Measurements from ENCODE around the gene ZXDC.

Gene ZXDC

GRCh38 chr3:126473292-126474168, 2.2 kb downstream of the ZXDC start:
- no peak for DNase-seq (ENCODE audit: low read depth in 2 of 2)

DNA sequence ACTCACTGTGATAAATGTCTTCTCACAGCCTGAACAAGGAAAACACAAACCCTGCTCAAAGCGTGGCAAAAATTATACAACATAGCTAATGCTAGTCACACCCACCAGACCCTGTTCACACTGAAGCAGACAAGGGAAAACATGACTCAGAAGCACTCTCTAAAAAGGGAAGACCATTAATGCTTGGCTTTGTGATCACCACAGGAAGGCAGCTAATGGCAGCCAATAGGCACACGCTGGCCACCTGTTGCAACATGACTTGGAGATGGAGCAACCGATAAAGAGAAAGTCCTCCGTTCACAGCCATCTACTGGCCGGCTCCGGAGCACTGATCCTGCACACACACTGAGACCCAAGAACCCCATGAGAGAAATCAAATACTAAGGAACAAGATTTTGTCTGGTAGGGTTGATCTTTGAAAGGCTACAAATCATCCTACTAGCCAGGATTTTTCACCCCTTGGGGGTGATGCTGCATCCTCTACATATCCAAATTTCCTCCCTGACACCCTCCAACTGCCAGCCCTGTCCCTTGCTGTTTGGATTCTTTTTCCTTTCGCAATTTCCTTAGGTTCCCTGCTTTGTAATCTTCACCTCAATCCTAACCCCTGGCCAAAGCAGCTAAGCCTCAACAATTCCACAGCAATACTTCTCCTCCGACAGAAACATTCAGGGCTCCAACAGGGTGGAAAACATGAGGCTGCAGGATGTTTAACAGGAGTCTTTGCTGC, 3.2 kb downstream of the ZXDC start:
- no peak for DNase-seq (ENCODE audit: low read depth in 2 of 2)

DNA sequence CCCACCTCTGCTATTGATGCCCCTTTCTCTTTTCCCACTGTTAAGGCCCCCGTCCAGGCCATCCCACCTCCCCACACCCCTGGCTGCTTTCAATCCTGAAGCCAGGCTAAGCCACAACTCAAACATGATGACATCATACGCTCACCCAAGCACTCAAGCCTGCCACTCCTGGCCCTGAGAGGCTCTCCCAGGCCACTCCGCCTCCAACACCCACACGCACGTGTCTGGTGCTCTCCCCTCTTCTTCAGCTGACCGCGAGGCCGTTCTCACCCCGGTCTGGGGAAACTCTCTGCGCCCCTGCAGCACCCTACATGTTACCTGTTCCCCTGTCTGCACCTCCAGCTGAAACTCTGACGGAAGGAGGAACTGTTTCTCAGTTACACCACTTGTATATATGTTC, 6.2 kb downstream of the ZXDC start:
- DNase-seq (ENCODE audit: low read depth in 2 of 2) = no peak

DNA sequence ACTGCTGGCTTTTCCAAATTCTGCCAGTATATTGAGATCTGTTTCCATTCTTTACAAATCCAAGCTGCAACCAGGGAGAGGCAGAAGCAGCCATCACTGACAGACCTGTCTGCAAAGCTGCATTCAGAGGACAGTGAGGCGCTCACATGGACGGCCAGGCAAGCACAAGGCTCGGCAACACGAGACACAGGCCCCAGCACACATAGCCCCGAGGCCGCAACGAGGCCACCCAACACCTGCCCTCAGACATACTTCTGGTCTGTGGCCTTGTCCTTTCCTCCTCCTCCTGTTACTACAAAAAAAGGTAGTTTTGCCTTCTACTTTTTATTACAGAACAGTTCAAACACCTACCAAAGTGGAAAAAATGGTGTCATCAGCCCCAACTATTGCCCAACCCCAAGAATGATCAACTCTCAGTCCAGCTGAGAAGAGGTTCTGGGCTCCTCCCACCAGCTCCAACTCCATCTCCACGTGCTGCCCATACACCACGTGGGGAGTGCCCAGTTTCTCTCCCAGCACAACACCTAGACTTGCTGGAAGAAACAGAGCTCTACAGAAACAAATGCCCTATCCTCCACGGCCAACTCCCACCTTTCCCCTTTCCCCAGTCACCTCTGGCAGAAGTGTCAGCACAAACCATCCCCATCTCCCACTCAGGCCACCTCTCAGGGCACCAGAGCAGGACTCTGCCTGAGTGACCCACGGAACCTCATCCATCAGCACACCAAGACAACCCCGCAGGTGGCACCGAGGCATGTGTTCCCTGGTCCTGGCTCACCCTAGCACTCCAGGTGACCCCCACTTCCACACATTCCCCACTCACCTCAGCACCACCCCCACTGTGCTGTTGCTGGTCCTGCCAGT, 7.4 kb downstream of the ZXDC start:
- DNase-seq (ENCODE audit: low read depth in 2 of 2) = no peak

GRCh38 chr3:126467611-126467955, 8.1 kb downstream of the ZXDC start:
- no peak for DNase-seq (ENCODE audit: low read depth in 2 of 2)

- DNase-seq (ENCODE audit: low read depth in 2 of 2) = no peak
Observed at GRCh38 chr3:126466886-126467610, 8.6 kb downstream of the ZXDC start.

- DNase-seq (ENCODE audit: low read depth in 2 of 2) = no peak
Observed at GRCh38 chr3:126465928-126466544, 9.7 kb downstream of the ZXDC start.

GRCh38 chr3:126464997-126465396, 10.7 kb downstream of the ZXDC start:
- no peak for DNase-seq (ENCODE audit: low read depth in 2 of 2)

DNA sequence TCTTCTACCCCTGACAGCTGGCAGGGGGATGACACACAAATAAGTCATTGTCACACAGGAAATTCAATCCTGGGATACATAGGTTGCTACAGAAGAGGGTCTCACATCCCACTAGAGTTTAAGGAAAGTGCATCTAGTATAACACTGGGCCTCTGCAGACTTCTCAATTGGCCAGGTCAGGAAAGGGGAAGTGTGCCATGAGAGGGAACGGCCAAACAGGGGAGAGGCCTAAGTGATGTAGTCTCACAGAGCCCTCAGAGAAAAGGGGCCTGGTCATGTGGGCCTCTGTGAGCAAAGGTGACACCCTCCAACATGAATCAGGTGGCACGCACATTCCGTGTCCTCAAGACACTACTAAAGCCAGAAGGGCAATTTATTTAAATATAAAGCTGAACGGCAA, 11.2 kb downstream of the ZXDC start:
- DNase-seq (ENCODE audit: low read depth in 2 of 2) = no peak

- no peak for DNase-seq (ENCODE audit: low read depth in 2 of 2)
Observed at GRCh38 chr3:126464093-126464492, 11.6 kb downstream of the ZXDC start.

- DNase-seq (ENCODE audit: low read depth in 2 of 2) = no peak
Observed at GRCh38 chr3:126463521-126463920, 12.2 kb downstream of the ZXDC start.

DNA sequence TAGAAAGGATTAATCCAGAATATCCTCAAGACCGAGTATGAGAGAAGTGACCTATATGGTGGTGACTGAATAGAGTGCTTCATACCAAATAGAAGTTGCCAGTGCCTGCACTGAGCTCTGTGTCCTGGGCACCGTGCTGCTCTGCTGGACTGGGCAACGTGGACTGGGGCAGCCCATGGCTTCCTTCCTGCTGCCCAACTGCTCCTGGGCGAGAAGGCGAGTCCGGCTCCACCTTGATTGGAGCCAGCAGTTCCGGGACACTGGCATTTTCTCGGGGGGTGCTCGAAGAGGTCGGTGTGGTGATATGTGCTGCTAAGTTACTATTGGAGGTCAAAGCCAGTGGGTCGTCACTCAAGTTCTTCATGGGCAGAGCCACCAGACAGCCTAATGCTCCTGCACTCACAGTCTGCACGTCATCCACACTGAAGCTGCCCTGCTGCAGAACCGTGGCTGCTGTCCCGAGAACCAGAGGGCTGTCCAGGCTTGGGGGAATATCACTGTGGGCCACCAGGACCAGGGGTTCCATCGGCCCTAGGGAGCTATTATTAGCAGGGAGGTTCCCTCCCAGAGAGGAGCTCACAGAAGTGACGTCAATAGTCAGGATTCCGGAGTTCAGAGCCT, 14.1 kb downstream of the ZXDC start:
- DNase-seq (ENCODE audit: low read depth in 2 of 2) = no peak

DNA sequence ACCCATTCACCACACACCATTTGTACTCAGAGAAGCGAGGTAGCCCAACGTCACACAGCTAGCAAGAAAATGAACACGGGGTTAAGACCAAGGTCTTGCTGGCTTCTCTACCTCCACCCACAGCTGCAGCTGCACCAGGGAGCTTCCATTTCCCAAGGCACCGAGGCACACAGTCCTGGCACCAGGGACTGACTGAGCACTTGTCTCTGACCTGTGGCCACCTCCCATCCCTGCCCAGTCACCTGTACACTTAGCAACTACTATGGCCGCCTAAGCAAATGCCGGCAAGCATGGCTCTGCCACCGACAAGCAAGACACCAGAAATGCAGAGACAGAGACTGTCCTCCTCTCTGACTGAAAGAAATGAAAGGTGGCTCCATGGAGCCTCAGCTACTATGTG, 15.3 kb downstream of the ZXDC start:
- DNase-seq (ENCODE audit: low read depth in 2 of 2) = no peak

- DNase-seq (ENCODE audit: low read depth in 2 of 2) = no peak
Observed at GRCh38 chr3:126459763-126460127, 15.9 kb downstream of the ZXDC start.

- DNase-seq (ENCODE audit: low read depth in 2 of 2) = no peak
Observed at GRCh38 chr3:126459111-126459762, 16.5 kb downstream of the ZXDC start.

DNA sequence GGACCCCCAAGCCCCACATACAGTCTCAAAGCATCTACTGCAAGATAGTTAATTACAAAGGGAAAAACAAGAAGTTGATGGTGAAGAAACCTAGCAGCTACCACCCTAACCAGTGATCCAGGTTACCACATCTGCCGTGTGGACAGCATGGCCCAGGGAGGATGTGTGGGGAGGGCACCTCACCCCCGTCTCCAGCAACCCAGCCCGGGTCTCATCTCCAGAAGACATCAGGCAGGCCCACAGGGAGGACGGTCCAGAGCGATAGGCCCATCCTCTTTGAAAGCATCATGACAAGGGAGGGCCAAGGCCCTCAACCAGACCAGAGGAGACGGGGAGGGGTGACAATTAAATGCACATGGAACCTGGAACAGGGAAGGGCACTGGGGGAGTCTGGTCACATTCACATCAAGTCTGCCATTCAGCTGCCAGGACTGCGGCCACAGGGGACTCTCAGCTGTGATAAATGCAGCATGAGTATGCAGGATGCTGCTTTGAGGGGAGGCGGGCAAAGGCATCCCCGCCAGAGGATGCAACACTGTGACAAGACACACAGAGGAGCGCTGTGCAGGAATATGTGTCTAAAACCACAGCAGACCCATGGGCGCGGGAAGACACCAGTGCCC, 18.8 kb downstream of the ZXDC start:
- DNase-seq (ENCODE audit: low read depth in 2 of 2) = no peak

GRCh38 chr3:126456211-126456610, 19.5 kb downstream of the ZXDC start:
- DNase-seq (ENCODE audit: low read depth in 2 of 2) = no peak

- no peak for DNase-seq (ENCODE audit: low read depth in 2 of 2)
Observed at GRCh38 chr3:126454437-126455198, 21.1 kb downstream of the ZXDC start.

DNA sequence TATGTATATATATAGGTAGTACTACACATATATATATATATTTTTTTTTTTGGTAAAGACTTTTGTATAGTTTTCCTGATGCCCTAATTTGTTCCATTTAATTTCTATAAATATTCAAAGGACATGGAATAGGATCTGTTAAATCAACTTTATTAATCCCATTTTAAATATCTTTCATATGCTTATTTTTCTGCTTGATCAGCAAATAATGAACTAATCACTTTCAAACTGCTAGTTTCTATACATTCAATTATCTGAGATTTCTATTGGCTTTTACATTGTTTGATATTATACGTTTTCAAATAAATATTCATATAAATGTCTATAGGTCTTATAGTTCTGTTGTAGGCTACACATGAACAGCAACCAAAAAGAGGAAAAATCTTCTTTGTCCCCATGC, 21.7 kb downstream of the ZXDC start:
- no peak for DNase-seq (ENCODE audit: low read depth in 2 of 2)
